Stomach (tissue), 9 donors: ENCODE results near the gene TNNC1. TPM values are rescaled to one million over a fixed set of nuclear protein-coding genes. Genes with fewer than 3 reads are reported as not detected.
A peak's percentile ranks its signal among the peaks of the same experiment; 100 is the strongest.

ENCODE experiments used
- DNase-seq, 2 donors: peaks; one replicate each; pipeline versions ENCODE4 v3.0.0 to v3.0.0-alpha.2; 2013 to 2019
- H3K27ac ChIP-seq, 5 donors: fragments of 200-600 bp in 4 of 5; sonication (generic) in 4 of 5; one replicate each; pipeline ENCODE4 v1.5.1; 2013 to 2019; ENCODE audit warnings: mild to moderate bottlenecking in 1 of 5, moderate library complexity in 1 of 5
- H3K27me3 ChIP-seq, 3 donors: fragments of 200-600 bp; sonication (generic); one replicate each; pipeline ENCODE4 v1.5.1; 2017 to 2019; ENCODE audit warnings: mixed run types in 1 of 3
- H3K36me3 ChIP-seq, 4 donors: fragments of 200-600 bp; sonication (generic); 1 replicate in 3 of 4; 2 replicates in 1 of 4; pipeline ENCODE4 v1.5.1; 2016 to 2019
- H3K4me1 ChIP-seq, 4 donors: fragments of 200-600 bp; sonication (generic); one replicate each; pipeline ENCODE4 v1.5.1; 2016 to 2019
- H3K4me3 ChIP-seq, 4 donors: fragments of 200-600 bp; sonication (generic) in 3 of 4; one replicate each; pipeline ENCODE4 v1.5.1; 2016 to 2019; ENCODE audit warnings: mild to moderate bottlenecking in 1 of 4
- H3K9me3 ChIP-seq, 4 donors: fragments of 200-600 bp; sonication (generic); one replicate each; pipeline ENCODE4 v1.5.1; 2016 to 2019
- EP300 ChIP-seq: sonication (generic); formaldehyde crosslinking; IDR thresholded peaks from one replicate; pipeline ENCODE4 v1.6.1; 2017; ENCODE audit warnings: antibody characterized with exemption
- POLR2A ChIP-seq, 4 donors: fragments of 450-650 bp; IDR thresholded peaks; one replicate each; pipeline ENCODE4 v1.6.1; 2016; ENCODE audit warnings: antibody characterized with exemption in 4 of 4, control low read depth in 2 of 4, mild to moderate bottlenecking in 1 of 4, moderate library complexity in 1 of 4
- POLR2AphosphoS5 ChIP-seq, 3 donors: sonication (generic); formaldehyde crosslinking; IDR thresholded peaks; one replicate each; pipeline ENCODE4 v1.6.1; 2016; ENCODE audit warnings: antibody characterized with exemption in 3 of 3
- WGBS, 5 donors: extraction: QIAGEN DNeasy Blood & Tissue Kit in 3 of 5; methylation state at CpG; one replicate each; pipeline versions ENCODE4 v1.1.5 to v1.1.7; 2013 to 2018; 5-methylcytosine and 5-hydroxymethylcytosine counted together
- intact Hi-C: fragments of 100-400 bp; cut with DNase I; formaldehyde crosslinking; loops from one replicate; pipeline ENCODE4 v1.15.1; 2023; ENCODE audit warnings: low total_unique reads
- polyA plus RNA-seq, 3 donors: library from polyadenylated mRNA; stranded (reverse); fragments of 200-250 nt; gene quantifications; one replicate each; pipeline ENCODE4 v1.2.3, GENCODE V29; 2013
- total RNA-seq, 5 donors: library from RNA; depleted of rRNA; stranded (reverse); fragments of >200 nt; gene quantifications; one replicate each; pipeline versions ENCODE4 v1.1.0 to v1.2.3, GENCODE V29; 2014 to 2016
- TF ChIP-seq, protein P1 (sequence below), 7 experiments: fragments of 450-650 bp in 4 of 7; fragments of 200-600 bp in 3 of 7; sonication (generic) in 3 of 7; IDR thresholded peaks; one replicate each; pipeline ENCODE4 v1.5.1; 2016 to 2019; ENCODE audit warnings: antibody characterized with exemption in 7 of 7, control low read depth in 2 of 7, mild to moderate bottlenecking in 1 of 7
- donor health status: healthy with polysubstance abuse.
- donor health status: Bipolar disorder and iron deficiency.
- donor health status: healthy.

Gene TNNC1
- total and polyA plus RNA-seq, 8 donors, result 3.1 to 41.1 (median 6.5) TPM; not detected in 3

DNA sequence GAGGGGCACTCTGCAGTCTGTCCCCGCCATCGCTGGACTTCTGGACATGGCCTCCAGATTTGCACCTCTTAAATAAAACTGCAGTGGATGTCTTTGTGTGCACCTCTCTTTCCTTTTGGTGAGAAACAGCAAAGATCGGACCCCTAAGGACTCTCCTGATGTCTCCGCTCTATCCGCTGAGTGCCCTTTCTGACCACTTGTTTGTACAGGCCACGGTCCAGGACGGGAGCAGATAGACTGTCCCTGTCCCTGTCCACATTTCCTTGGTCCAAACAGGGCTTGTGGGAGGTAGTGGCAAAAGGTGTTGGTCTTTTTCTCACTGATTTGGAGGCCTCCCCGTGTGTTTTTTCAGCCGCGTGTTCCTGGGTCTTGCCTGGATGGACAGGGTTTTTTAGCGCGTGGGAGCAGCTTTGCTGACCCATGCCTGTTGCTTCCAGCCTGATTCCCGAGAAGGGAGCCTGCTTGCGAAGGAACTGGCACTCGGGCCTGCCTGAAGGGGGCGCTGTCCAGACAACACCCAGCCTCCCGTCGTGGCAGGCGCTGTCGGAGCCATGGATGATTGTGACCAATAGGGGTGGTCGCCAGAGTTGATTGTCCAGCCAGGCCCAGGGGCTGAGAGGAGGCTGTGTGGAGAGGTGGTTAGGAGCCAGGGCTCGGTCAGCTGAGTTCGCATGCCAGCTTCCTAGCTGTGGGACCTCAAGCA is 28.1 kb upstream of the TNNC1 start:
- peaks cover 0 to 21% (median 8%) of the 10 kb centered on the region in 4 donors for H3K4me1 ChIP-seq
- no peak for TF ChIP-seq POLR2AphosphoS5 (IDR thresholded peaks at IDR 0.05)
- TF ChIP-seq, protein P1, sequence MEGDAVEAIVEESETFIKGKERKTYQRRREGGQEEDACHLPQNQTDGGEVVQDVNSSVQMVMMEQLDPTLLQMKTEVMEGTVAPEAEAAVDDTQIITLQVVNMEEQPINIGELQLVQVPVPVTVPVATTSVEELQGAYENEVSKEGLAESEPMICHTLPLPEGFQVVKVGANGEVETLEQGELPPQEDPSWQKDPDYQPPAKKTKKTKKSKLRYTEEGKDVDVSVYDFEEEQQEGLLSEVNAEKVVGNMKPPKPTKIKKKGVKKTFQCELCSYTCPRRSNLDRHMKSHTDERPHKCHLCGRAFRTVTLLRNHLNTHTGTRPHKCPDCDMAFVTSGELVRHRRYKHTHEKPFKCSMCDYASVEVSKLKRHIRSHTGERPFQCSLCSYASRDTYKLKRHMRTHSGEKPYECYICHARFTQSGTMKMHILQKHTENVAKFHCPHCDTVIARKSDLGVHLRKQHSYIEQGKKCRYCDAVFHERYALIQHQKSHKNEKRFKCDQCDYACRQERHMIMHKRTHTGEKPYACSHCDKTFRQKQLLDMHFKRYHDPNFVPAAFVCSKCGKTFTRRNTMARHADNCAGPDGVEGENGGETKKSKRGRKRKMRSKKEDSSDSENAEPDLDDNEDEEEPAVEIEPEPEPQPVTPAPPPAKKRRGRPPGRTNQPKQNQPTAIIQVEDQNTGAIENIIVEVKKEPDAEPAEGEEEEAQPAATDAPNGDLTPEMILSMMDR (IDR thresholded peaks at IDR 0.05), result peak in 1 of 7 experiments; percentile 10
- DNase-seq, result peak in 1 of 2 donors; percentile 30
- no peak overlapping the region for H3K4me3 ChIP-seq
- H3K27me3 ChIP-seq, result no peaks in the 10 kb centered on the region
- 85 to 92% (median 88%) methylated on average over 19 to 23 of the region's 23 CpGs for WGBS, 5 donors
- intact Hi-C loops, result no loop called here
- H3K27ac ChIP-seq, result no peak overlapping the region
- no peaks in the 10 kb centered on the region for H3K9me3 ChIP-seq
- H3K36me3 ChIP-seq, result peaks cover 67 to 98% (median 96%) of the 10 kb centered on the region in 4 donors

DNA sequence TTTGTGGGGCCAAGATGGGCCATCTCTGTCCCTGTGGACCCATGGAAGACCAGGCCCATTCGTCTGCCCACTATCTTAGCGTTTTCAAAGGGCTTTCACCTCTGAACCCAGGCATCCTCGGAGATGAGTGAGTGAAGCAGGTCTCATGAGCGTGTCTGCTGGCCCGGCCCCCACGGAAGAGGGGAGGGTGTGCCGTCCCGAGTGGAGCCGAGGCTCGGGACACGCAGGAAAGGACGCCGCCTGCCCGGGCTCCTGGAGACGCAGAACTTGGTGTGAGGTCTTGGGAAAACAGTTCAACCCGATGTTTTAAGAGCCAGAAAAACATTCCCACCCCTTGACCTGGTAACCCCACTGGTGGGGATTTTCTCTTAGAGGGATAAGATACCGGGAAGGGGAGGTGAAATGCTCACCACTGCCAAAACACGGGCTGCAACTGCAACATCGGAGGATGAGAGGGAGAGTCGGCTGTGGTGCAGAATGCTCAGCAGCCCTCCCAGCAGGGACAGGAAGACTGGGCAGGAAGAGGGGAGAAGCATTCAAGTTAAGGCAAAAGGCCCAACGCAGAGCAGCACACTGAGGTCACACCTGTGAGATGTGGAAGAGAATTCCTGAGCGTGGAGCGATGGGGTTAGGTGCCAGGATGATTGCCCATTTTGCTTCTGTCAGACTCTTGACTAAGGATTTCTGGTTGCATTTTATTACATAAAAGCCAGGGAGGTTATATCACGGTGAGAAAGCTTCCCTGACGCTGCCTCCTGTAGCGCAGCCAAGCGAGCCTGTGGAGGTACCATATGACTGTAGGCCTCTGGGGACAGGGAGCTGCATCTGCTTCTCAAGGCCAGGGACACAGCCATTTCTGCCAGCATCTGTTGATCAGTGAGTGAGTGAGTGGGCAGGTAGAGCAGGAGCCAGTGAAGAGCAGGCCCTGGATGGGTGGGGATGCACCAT is 27.2 kb upstream of the TNNC1 start:
- H3K4me3 ChIP-seq, result no peak overlapping the region
- WGBS, 5 donors, result 86 to 92% (median 92%) methylated on average over 23 to 27 of the region's 27 CpGs
- TF ChIP-seq POLR2A (IDR thresholded peaks at IDR 0.05) (no peak), EP300 (no peak), POLR2AphosphoS5 (IDR thresholded peaks at IDR 0.05) (no peak)
- TF ChIP-seq, protein P1 (IDR thresholded peaks at IDR 0.05), result no peak

GRCh38 chr3:52479877-52480575 is 26.2 kb upstream of the TNNC1 start:
- no peak overlapping the region for H3K4me3 ChIP-seq
- 83 to 93% (median 87%) methylated on average over 15 to 16 of the region's 16 CpGs for WGBS, 5 donors
- peaks cover 0 to 21% (median 8%) of the 10 kb centered on the region in 4 donors for H3K4me1 ChIP-seq
- no peak overlapping the region for H3K27ac ChIP-seq
- H3K36me3 ChIP-seq, result peaks cover 75 to 98% (median 96%) of the 10 kb centered on the region in 4 donors
- H3K27me3 ChIP-seq, result no peaks in the 10 kb centered on the region
- TF ChIP-seq EP300 (no peak), POLR2AphosphoS5 (IDR thresholded peaks at IDR 0.05) (no peak), POLR2A (IDR thresholded peaks at IDR 0.05) (no peak)
- intact Hi-C loops, result no loop called here
- H3K9me3 ChIP-seq, result no peaks in the 10 kb centered on the region
- peak in 1 of 2 donors; percentile 3 for DNase-seq

More for the DNA sequence above, 27.2 kb upstream of the TNNC1 start:
- H3K9me3 ChIP-seq, result no peaks in the 10 kb centered on the region
- intact Hi-C loops, result no loop called here
- H3K36me3 ChIP-seq, result peaks cover 72 to 98% (median 96%) of the 10 kb centered on the region in 4 donors
- peak in 1 of 2 donors; percentile 5 for DNase-seq
- peaks cover 0 to 21% (median 8%) of the 10 kb centered on the region in 4 donors for H3K4me1 ChIP-seq
- no peak overlapping the region for H3K27ac ChIP-seq
- no peaks in the 10 kb centered on the region for H3K27me3 ChIP-seq

DNA sequence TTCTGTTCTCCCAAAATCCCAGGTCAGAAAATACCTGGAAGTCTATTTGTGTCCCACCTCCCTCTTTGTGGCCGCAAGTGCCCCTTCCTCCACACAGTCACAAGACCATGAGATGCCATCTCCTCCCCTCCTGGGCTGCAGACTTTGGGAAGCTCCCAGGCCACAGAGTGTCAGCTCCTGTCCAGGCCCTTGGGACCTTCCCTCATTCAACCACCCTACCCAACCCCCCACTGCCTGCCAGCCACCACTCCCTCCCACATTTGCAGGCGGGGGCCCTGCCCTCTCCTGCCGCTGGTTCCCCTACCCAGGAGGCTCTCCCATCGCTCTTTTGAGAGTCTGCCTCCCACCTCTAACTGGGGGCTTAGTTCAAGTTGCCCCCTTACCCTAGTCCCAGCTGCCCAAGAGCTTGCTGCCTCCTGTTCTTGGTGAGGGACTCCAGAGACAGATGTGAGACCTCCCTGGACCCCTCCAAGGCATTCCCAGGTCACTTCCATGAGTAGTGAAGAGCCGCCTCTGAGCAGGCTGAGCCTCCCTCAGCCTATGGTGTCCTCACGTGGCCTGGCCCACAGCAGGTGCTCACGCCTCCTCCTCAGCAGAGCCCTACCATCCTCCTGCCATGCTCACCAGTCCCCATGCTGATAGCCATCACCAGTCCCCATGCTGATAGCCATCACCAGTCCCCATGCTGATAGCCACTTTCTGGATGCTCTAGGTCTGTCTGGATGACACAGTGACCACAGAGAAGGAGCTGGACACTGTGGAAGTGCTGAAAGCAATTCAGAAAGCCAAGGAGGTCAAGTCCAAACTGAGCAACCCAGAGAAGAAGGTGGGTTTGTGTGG is 25.4 kb upstream of the TNNC1 start:
- Histone ChIP-seq H3K9me3 (no peaks in the 10 kb centered on the region), H3K27ac (no peak overlapping the region), H3K4me1 (peaks cover 0 to 14% (median 5%) of the 10 kb centered on the region in 4 donors), H3K27me3 (no peaks in the 10 kb centered on the region), H3K36me3 (peaks cover 80 to 98% (median 97%) of the 10 kb centered on the region in 4 donors), H3K4me3 (no peak overlapping the region)
- intact Hi-C loops, result no loop called here
- no peak for DNase-seq
- 94 to 98% (median 96%) methylated on average over 7 of the region's 7 CpGs for WGBS, 5 donors
- no peak for TF ChIP-seq EP300
- TF ChIP-seq POLR2AphosphoS5 (IDR thresholded peaks at IDR 0.05), result no peak
- TF ChIP-seq, protein P1 (IDR thresholded peaks at IDR 0.05), result no peak
- no peak for TF ChIP-seq POLR2A (IDR thresholded peaks at IDR 0.05)
